ENCODE measurements around the gene GRPEL2. TPM values are rescaled to one million over a fixed set of nuclear protein-coding genes. Genes with fewer than 3 reads are reported as not detected.

Gene GRPEL2
- total and polyA plus RNA-seq, 2 of the 8 experiments (the other 6 are each of a cell fraction or from before 2014, with no cell fraction given) = 11.2 to 52.2 TPM

DNA sequence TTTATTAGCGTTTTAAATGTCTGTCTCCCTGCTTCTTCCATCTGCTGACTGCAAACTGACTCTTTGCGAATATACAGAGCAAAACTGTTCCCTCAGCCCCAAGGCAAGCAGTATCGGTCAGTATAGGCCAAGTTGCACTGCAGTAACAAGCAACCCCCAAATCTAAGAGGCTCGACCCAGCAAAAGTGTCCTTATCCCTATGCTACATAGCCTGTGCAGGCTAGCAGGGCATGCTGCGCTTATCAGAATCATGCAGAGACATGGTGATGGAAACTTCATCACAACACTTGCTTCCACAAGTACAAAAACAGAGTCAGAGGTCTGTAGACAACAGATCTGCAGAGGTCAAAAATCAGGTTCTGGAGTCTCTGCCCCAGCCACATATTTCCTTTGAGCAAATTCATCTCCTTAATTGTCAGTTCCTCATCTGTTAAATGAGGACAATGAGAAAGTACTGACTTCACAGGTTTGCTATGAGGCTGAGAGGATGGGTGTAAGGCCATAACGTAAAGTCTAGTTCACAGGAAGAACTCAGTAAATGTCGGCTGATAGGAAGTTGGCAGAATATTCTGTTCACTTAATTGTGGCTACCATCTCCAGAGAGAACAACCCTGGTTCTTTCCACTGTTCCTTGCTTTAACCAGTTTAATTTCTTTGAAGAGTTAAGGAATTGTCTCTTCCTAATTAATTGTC, 43.3 kb downstream of the GRPEL2 start:
- H3K4me1 ChIP-seq (replicated peaks in 1 of 4; ENCODE audit: control insufficient read depth in 3 of 4, insufficient read depth in 4 of 4, low read length in 3 of 4) = no peaks in the 10 kb centered on the region
- H3K18ac ChIP-seq (ENCODE audit: extremely low read depth, low read length) = no peak overlapping the region
- H2BK5ac ChIP-seq (ENCODE audit: low read depth, low read length) = no peak overlapping the region
- no peak overlapping the region for H4K91ac ChIP-seq (replicated peaks; ENCODE audit: insufficient read length, low read length)
- no peak overlapping the region for H3K4ac ChIP-seq (replicated peaks; ENCODE audit: insufficient read length, low read depth, low read length)
- no peak overlapping the region for H3K9ac ChIP-seq (replicated peaks in 1 of 4; ENCODE audit: extremely low read depth in 1 of 4, low read depth in 3 of 4, low read length in 3 of 4)
- H2BK20ac ChIP-seq (ENCODE audit: low read length) = no peak overlapping the region
- H3K4me2 ChIP-seq (ENCODE audit: insufficient read depth in 1 of 2, low read depth in 2 of 2, low read length in 2 of 2) = no peak overlapping the region
- H2BK15ac ChIP-seq (ENCODE audit: low read length) = no peak overlapping the region
- H3K79me2 ChIP-seq (ENCODE audit: control insufficient read depth in 1 of 2, insufficient read depth in 2 of 2, low read length in 2 of 2) = no peaks in the 10 kb centered on the region
- no peak overlapping the region for H2BK12ac ChIP-seq (ENCODE audit: low read depth, low read length)
- no peak for FAIRE-seq
- H3K56ac ChIP-seq (replicated peaks; ENCODE audit: insufficient read length, low read depth, low read length) = no peak overlapping the region
- POLR2A ChIA-PET (ENCODE audit: partially characterized antibody) = no interaction called here
- TF ChIP-seq EGR1 (IDR thresholded peaks at IDR 0.05; ENCODE audit: borderline replicate concordance, low read depth, low read length) (no peak), SRF (IDR thresholded peaks at IDR 0.05; ENCODE audit: low read depth, low read length) (no peak), TCF12 (IDR thresholded peaks at IDR 0.05; ENCODE audit: low read depth, low read length) (no peak), HDAC2 (IDR thresholded peaks at IDR 0.05; ENCODE audit: borderline replicate concordance in 1 of 2, low read depth in 2 of 2, low read length in 2 of 2) (no peak), SIX5 (IDR thresholded peaks at IDR 0.05; ENCODE audit: low read depth, low read length) (no peak), EZH2 (IDR thresholded peaks at IDR 0.05; ENCODE audit: low read depth, low read length, severe bottlenecking) (no peak), RNF2 (IDR thresholded peaks at IDR 0.05; ENCODE audit: borderline replicate concordance, low read depth, low read length, missing control alignments, poor library complexity, severe bottlenecking) (no peak), PHF8 (conservative IDR thresholded peaks at IDR 0.05; ENCODE audit: low read depth, low read length) (no peak)
- 89% methylated on average over 7 of the region's 7 CpGs; no CpG with 5 or more reads in 1 of the 2 experiments for WGBS, 2 experiments (ENCODE audit: extremely low coverage in 1 of 2, insufficient coverage in 1 of 2, insufficient read length in 1 of 2, insufficient replicate concordance in 2 of 2, low coverage in 1 of 2, low lambda C conversion rate in 2 of 2, missing lambda C conversion rate in 1 of 2)
- no peak for DNase-seq (ENCODE audit: low read depth in 1 of 2, low spot score in 2 of 2)
- no peaks in the 10 kb centered on the region for H4K20me1 ChIP-seq (replicated peaks in 1 of 2; ENCODE audit: control insufficient read depth in 1 of 2, insufficient read depth in 2 of 2, low read length in 2 of 2)
- H3K4me3 ChIP-seq (ENCODE audit: extremely low read depth in 1 of 4, insufficient read depth in 2 of 4, low read depth in 3 of 4, low read length in 4 of 4) = no peak overlapping the region
- no peaks in the 10 kb centered on the region; a peak in 1 of 7 replicates for H3K27me3 ChIP-seq (replicated peaks in 1 of 4; ENCODE audit: control insufficient read depth in 3 of 4, extremely low read depth in 1 of 4, insufficient read depth in 3 of 4, low read length in 3 of 4)
- H3K27ac ChIP-seq (ENCODE audit: low read depth, low read length) = no peak overlapping the region
- H2AK5ac ChIP-seq (ENCODE audit: low read depth, low read length) = no peak overlapping the region
- no peaks in the 10 kb centered on the region for H3K36me3 ChIP-seq (ENCODE audit: control insufficient read depth in 2 of 4, insufficient read depth in 4 of 4, low read length in 3 of 4)
- no peak overlapping the region for H3K14ac ChIP-seq (ENCODE audit: insufficient read length)
- H2BK120ac ChIP-seq (replicated peaks; ENCODE audit: low read depth, low read length) = no peak overlapping the region
- CTCF ChIA-PET (ENCODE audit: partially characterized antibody) = interaction anchor here (0.7 to 46.1 kb wide), 9 partner anchors 7 to 74 kb away, joined by 3 to 1310 read pairs (median 5); partner anchors contain the start of gene IL17B
- no peak overlapping the region for H4K8ac ChIP-seq (ENCODE audit: extremely low read depth, insufficient read depth, low read length)
- H4K5ac ChIP-seq (ENCODE audit: insufficient read length, low read depth, low read length) = no peak overlapping the region
- H3K9me3 ChIP-seq (ENCODE audit: insufficient read depth in 2 of 2, low read depth in 1 of 2, low read length in 1 of 2) = no peaks in the 10 kb centered on the region
- H3K23me2 ChIP-seq (ENCODE audit: low read depth, low read length) = peaks cover 2% of the 10 kb centered on the region; the same call in 1 of the 2 replicates
- no peak overlapping the region for H3K23ac ChIP-seq (ENCODE audit: insufficient read length)
- H2AFZ ChIP-seq (ENCODE audit: low read length) = no peak overlapping the region
- H3K79me1 ChIP-seq (ENCODE audit: low read depth, low read length) = no peaks in the 10 kb centered on the region

Measured in H1 (cell line).